ENCODE data around the gene TBC1D22B. TPM values are rescaled to one million over a fixed set of nuclear protein-coding genes. Genes with fewer than 3 reads are reported as not detected.

Gene TBC1D22B
- total RNA-seq, 6 donors from 2014 or later, result 10.0 to 17.8 (median 10.9) TPM

DNA sequence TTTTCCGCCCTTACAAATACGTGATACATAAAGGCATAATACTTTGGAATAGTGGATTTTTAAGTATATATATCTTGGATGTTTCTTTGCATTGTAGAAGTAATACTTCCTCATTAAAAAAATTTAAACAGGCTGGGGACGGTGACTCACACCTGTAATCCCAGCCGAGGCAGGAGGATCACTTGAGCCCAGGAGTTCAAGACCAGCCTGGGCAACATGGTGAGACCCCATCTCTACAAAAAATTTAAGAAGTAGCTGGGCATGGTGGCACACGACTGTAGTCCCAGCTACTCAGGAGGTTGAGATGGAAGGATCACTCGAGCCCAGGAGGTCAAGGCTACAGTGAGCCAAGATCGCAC is 57.6 kb downstream of the TBC1D22B start:
- WGBS, 2 donors, result 82 to 86% methylated on average over 7 of the region's 7 CpGs
- peaks cover 22 to 75% (median 62%) of the 10 kb centered on the region in 4 donors for H3K36me3 ChIP-seq
- no peaks in the 10 kb centered on the region for H3K9me3 ChIP-seq
- no peaks in the 10 kb centered on the region for H3K4me1 ChIP-seq
- no peak overlapping the region for H3K27ac ChIP-seq
- ATAC-seq (ENCODE audit: low FRiP score in 2 of 2) (no peak), DNase-seq (no peak)
- H3K27me3 ChIP-seq, result no peaks in the 10 kb centered on the region
- no peak overlapping the region for H3K4me3 ChIP-seq
- no peak for TF ChIP-seq EP300 (IDR thresholded peaks at IDR 0.05)
- TF ChIP-seq, protein P1, sequence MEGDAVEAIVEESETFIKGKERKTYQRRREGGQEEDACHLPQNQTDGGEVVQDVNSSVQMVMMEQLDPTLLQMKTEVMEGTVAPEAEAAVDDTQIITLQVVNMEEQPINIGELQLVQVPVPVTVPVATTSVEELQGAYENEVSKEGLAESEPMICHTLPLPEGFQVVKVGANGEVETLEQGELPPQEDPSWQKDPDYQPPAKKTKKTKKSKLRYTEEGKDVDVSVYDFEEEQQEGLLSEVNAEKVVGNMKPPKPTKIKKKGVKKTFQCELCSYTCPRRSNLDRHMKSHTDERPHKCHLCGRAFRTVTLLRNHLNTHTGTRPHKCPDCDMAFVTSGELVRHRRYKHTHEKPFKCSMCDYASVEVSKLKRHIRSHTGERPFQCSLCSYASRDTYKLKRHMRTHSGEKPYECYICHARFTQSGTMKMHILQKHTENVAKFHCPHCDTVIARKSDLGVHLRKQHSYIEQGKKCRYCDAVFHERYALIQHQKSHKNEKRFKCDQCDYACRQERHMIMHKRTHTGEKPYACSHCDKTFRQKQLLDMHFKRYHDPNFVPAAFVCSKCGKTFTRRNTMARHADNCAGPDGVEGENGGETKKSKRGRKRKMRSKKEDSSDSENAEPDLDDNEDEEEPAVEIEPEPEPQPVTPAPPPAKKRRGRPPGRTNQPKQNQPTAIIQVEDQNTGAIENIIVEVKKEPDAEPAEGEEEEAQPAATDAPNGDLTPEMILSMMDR (IDR thresholded peaks at IDR 0.05), result peak in 1 of 6 experiments; percentile 1
- no peak for TF ChIP-seq POLR2AphosphoS5 (IDR thresholded peaks at IDR 0.05)

DNA sequence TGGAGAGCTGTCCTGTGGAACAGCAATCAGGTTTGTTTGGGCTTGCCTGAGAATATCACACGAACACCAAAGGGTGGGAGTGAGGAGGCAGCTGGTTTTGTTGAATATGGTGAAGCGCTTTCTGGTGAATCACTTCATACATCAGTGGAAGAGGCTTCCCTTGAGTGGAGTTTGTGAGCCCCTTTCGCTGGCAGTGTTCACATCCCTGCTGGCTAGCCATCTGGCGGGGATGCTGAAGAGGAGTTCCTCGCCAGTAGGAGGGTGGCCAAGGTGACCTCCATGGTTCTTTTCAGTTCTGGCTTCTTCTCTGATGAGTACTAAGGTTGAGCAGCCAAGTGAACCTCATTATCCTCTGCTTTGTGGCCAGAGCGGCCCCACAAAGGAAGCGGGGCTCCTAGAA is 58.5 kb downstream of the TBC1D22B start:
- Histone ChIP-seq H3K4me3 (no peak overlapping the region), H3K27ac (no peak overlapping the region), H3K4me1 (no peaks in the 10 kb centered on the region), H3K9me3 (no peaks in the 10 kb centered on the region), H3K27me3 (no peaks in the 10 kb centered on the region), H3K36me3 (peaks cover 22 to 84% (median 68%) of the 10 kb centered on the region in 4 donors)
- WGBS, 2 donors, result 93 to 96% methylated on average over 7 of the region's 7 CpGs
- ATAC-seq (ENCODE audit: low FRiP score in 2 of 2), result no peak
- DNase-seq, result no peak
- TF ChIP-seq, protein P1 (IDR thresholded peaks at IDR 0.05), result no peak
- no peak for TF ChIP-seq POLR2A (IDR thresholded peaks at IDR 0.05)
- no peak for TF ChIP-seq EP300 (IDR thresholded peaks at IDR 0.05)
- no peak for TF ChIP-seq POLR2AphosphoS5 (IDR thresholded peaks at IDR 0.05)

DNA sequence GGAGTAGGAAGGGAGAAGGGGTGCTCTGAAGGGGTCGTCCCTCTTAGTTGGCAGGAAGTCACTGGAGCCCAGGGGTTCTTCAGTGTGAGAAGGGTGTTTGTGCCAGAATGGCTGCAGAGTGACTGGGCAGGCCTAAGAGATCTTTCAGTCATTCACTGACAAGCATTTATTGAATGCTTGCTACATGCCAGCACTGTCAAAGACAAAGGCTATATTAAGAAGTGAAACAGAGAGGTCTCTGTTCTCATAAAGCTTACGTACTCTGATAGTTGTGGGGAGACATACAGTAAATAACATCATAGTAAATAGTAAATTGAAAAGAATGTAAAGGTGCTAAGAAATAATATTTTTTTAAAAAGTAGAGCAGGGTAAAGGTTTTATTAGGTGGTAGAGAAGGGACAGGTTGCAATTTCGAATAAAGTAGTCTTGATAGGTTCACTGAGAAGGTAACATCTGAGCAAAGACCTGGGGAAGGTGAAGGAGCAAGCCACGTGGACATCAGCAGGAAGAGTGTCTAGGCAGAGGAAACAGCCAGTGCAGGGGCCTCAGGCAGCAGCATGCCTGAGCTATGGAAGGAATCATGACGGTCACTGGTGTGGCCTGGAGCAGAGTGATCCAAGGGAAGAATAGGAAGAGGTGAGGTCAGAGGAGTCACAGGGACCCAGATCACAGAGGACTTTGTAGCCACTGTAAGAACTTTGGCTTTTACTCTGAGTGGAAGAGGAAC is 59.9 kb downstream of the TBC1D22B start:
- H3K27ac ChIP-seq, result no peak overlapping the region
- ATAC-seq (ENCODE audit: low FRiP score in 2 of 2) (no peak), DNase-seq (no peak)
- H3K9me3 ChIP-seq, result no peaks in the 10 kb centered on the region
- WGBS, 2 donors, result 91 to 93% methylated on average over 5 of the region's 5 CpGs
- no peak for TF ChIP-seq EP300 (IDR thresholded peaks at IDR 0.05)
- TF ChIP-seq, protein P1 (IDR thresholded peaks at IDR 0.05), result no peak
- no peak for TF ChIP-seq POLR2A (IDR thresholded peaks at IDR 0.05)
- peaks cover 22 to 97% (median 77%) of the 10 kb centered on the region in 4 donors for H3K36me3 ChIP-seq
- no peaks in the 10 kb centered on the region for H3K4me1 ChIP-seq
- no peaks in the 10 kb centered on the region for H3K27me3 ChIP-seq
- no peak overlapping the region for H3K4me3 ChIP-seq

DNA sequence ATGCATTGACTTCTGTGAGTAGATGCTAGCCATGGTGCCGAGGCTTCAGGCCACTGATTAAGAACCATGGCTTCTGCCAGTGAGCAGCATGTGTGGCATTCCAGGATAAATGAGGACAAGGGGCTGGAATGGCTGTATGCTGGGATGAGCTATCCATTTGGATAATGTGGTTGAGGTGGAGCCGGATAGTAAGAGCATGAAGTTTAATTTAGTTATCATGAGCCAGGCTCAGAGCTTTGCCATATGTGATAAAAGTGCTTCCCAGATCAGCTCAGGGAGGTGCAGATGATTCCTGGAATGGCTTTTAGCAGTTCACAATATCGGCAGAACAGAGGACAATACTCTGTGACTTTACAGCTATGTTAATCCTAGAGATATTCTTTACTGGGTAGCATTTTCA is 61.6 kb downstream of the TBC1D22B start:
- WGBS, 2 donors, result 91 to 94% methylated on average over 3 of the region's 3 CpGs
- Histone ChIP-seq H3K4me3 (no peak overlapping the region), H3K4me1 (peaks cover 0 to 3% (median 0%) of the 10 kb centered on the region in 4 donors), H3K9me3 (no peaks in the 10 kb centered on the region), H3K27ac (no peak overlapping the region), H3K36me3 (peaks cover 14 to 90% (median 61%) of the 10 kb centered on the region in 4 donors), H3K27me3 (no peaks in the 10 kb centered on the region)
- DNase-seq (no peak), ATAC-seq (ENCODE audit: low FRiP score in 2 of 2) (no peak)
- TF ChIP-seq, protein P1 (IDR thresholded peaks at IDR 0.05), result no peak
- TF ChIP-seq POLR2AphosphoS5 (IDR thresholded peaks at IDR 0.05) (no peak), EP300 (IDR thresholded peaks at IDR 0.05) (no peak), POLR2A (IDR thresholded peaks at IDR 0.05) (no peak)
